Measurements from ENCODE around the gene FAM98C. TPM values are rescaled to one million over a fixed set of nuclear protein-coding genes. Genes with fewer than 3 reads are reported as not detected.

Gene FAM98C
- 10.6 and 21.5 TPM in 2 replicates for total RNA-seq

GRCh38 chr19:38402967-38403674, at the start of gene FAM98C:
Gene FAM98C, plus strand, starts transcription at chr19:38403093. Its CDS starts 61 bp downstream, at chr19:38403154.

GRCh38 chr19:38374332-38375097, 28.4 kb upstream of the FAM98C start, which contains the start of gene PSMD8:
Gene PSMD8, plus strand, starts transcription at chr19:38374571. Its CDS starts 31 bp downstream, at chr19:38374602.

GRCh38 chr19:38387550-38388348, 15.1 kb upstream of the FAM98C start, which contains the start of gene GGN:
Gene GGN, minus strand, starts transcription at chr19:38388034. Its CDS starts 773 bp downstream, at chr19:38387261.

GRCh38 chr19:38388349-38389100, 14.4 kb upstream of the FAM98C start, which contains the start of gene SPRED3:
Gene SPRED3, plus strand, starts transcription at chr19:38388697. Its CDS starts 1,606 bp downstream, at chr19:38390303.

GRCh38 chr19:38425810-38426466, 23.0 kb downstream of the FAM98C start, which contains the start of gene RASGRP4:
Gene RASGRP4, minus strand, starts transcription at chr19:38426219. Its CDS starts 128 bp downstream, at chr19:38426091.

GRCh38 chr19:38433268-38433733, 30.4 kb downstream of the FAM98C start, which contains the start of gene RYR1:
Gene RYR1, plus strand, starts transcription at chr19:38433691. Its CDS starts 139 bp downstream, at chr19:38433830.

Other genes with a start within 250 kb of the FAM98C start
- gene DPF1, start 178.9 kb upstream of the FAM98C start, total RNA-seq, result 0.96 TPM in 1 of 2 replicates, not detected in the other
- gene PPP1R14A, start 146.7 kb upstream of the FAM98C start, total RNA-seq, result 1.5 and 6.7 TPM in 2 replicates
- gene SPINT2, start 138.5 kb upstream of the FAM98C start, total RNA-seq, result 1,543 and 2,177 TPM in 2 replicates
- 263 and 298 TPM in 2 replicates for gene C19orf33, start 98.8 kb upstream of the FAM98C start, total RNA-seq
- 36.7 and 75.2 TPM in 2 replicates for gene YIF1B, start 87.1 kb upstream of the FAM98C start, total RNA-seq
- gene KCNK6, start 83.2 kb upstream of the FAM98C start, total RNA-seq, result 19.8 and 25.1 TPM in 2 replicates
- 2.9 and 3.8 TPM in 2 replicates for gene CATSPERG, start 67.3 kb upstream of the FAM98C start, total RNA-seq
- gene PSMD8, start 28.5 kb upstream of the FAM98C start, total RNA-seq, result 317 and 329 TPM in 2 replicates
- gene GGN, start 15.1 kb upstream of the FAM98C start, total RNA-seq, result under 0.01 TPM in 1 of 2 replicates, not detected in the other
- under 0.01 and 0.24 TPM in 2 replicates for gene SPRED3, start 14.4 kb upstream of the FAM98C start, total RNA-seq
- gene RASGRP4, start 23.1 kb downstream of the FAM98C start, total RNA-seq, result not detected in 2 replicates
- 0.48 and 5.5 TPM in 2 replicates for gene RYR1, start 30.6 kb downstream of the FAM98C start, total RNA-seq
- gene MAP4K1, start 214.9 kb downstream of the FAM98C start, total RNA-seq, result not detected in 2 replicates
- gene EIF3K, start 216.1 kb downstream of the FAM98C start, total RNA-seq, result 499 and 531 TPM in 2 replicates
- gene ACTN4, start 244.6 kb downstream of the FAM98C start, total RNA-seq, result 124 and 320 TPM in 2 replicates